Keratinocyte (primary cell): ENCODE data around the gene SDF2L1. TPM values are rescaled to one million over a fixed set of nuclear protein-coding genes. Genes with fewer than 3 reads are reported as not detected.

Source experiments
- DNase-seq: peaks from one replicate; pipeline ENCODE4 v3.0.0-alpha.2; 2011; ENCODE audit warnings: low read depth, missing footprints, low spot score
- FAIRE-seq: peaks from 2 replicates; lab custom pipeline; 2011; peaks lifted over from hg19 to GRCh38; lab: Jason Lieb, UNC
- H2AFZ ChIP-seq: 2 replicates; pipeline ENCODE4 v1.6.0; 2012; ENCODE audit warnings: low read length, control low read depth, inconsistent platforms; ENCODE audit not compliant: control insufficient read depth
- H3K27ac ChIP-seq: 2 replicates; pipeline ENCODE4 v1.5.1; 2011; ENCODE audit warnings: low read length; ENCODE audit not compliant: control insufficient read depth, insufficient read depth
- H3K27me3 ChIP-seq: 3 replicates; pipeline ENCODE4 v1.6.0; 2011; ENCODE audit warnings: low read length; ENCODE audit not compliant: control insufficient read depth, insufficient read depth; ENCODE audit errors: extremely low read depth
- H3K36me3 ChIP-seq, 2 experiments: 2 replicates in 1 of 2; 3 replicates in 1 of 2; pipeline ENCODE4 v1.5.1; 2011; ENCODE audit warnings: low read length in 2 of 2, mild to moderate bottlenecking in 1 of 2; ENCODE audit not compliant: control insufficient read depth in 2 of 2, insufficient read depth in 2 of 2; ENCODE audit errors: extremely low read depth in 1 of 2
- H3K4me1 ChIP-seq: 3 replicates; pipeline ENCODE4 v1.5.1; 2011; ENCODE audit warnings: low read length; ENCODE audit not compliant: control insufficient read depth, insufficient read depth; ENCODE audit errors: extremely low read depth
- H3K4me2 ChIP-seq: 3 replicates; pipeline ENCODE4 v1.6.0; 2011; ENCODE audit warnings: low read depth, low read length; ENCODE audit not compliant: control insufficient read depth, insufficient read depth; ENCODE audit errors: extremely low read depth
- H3K4me3 ChIP-seq, 3 experiments: fragments of 200-600 bp in 1 of 3; sonication (generic) in 1 of 3; 2 replicates in 2 of 3; 3 replicates in 1 of 3; pipeline ENCODE4 v1.5.1; 2011 to 2016; ENCODE audit warnings: low read length in 3 of 3, mild to moderate bottlenecking in 3 of 3, control low read depth in 2 of 3, inconsistent platforms in 1 of 3, low read depth in 1 of 3, mixed read lengths in 1 of 3, mixed run types in 1 of 3, moderate library complexity in 1 of 3; ENCODE audit not compliant: control insufficient read depth in 2 of 3, insufficient read depth in 2 of 3; ENCODE audit errors: extremely low read depth in 1 of 3
- H3K79me2 ChIP-seq: 2 replicates; pipeline ENCODE4 v1.6.0; 2012; ENCODE audit warnings: low read length; ENCODE audit not compliant: control insufficient read depth, insufficient read depth
- H3K9ac ChIP-seq: 3 replicates; pipeline ENCODE4 v1.6.0; 2011; ENCODE audit warnings: low read length; ENCODE audit not compliant: control insufficient read depth, insufficient read depth; ENCODE audit errors: extremely low read depth
- H3K9me1 ChIP-seq: 3 replicates; pipeline ENCODE4 v1.6.0; 2011; ENCODE audit warnings: low read length; ENCODE audit not compliant: control insufficient read depth, insufficient read depth; ENCODE audit errors: extremely low read depth
- H3K9me3 ChIP-seq: 2 replicates; pipeline ENCODE4 v1.5.1; 2012; ENCODE audit warnings: low read depth, low read length; ENCODE audit not compliant: control insufficient read depth
- H4K20me1 ChIP-seq: 3 replicates; pipeline ENCODE4 v1.6.0; 2011; ENCODE audit warnings: low read length; ENCODE audit not compliant: control insufficient read depth, insufficient read depth; ENCODE audit errors: extremely low read depth
- EZH2 ChIP-seq: IDR thresholded peaks from one replicate; pipeline ENCODE4 v1.6.1; 2012; ENCODE audit warnings: inconsistent platforms, mild to moderate bottlenecking, low read length, moderate library complexity
- dilution Hi-C: fragments of 300-500 bp; cut with MboI; formaldehyde crosslinking; loops from one replicate; pipeline ENCODE4 v1.7.0; 2020; ENCODE audit warnings: low sequenced_read_pairs; ENCODE audit not compliant: extremely low pct_ligation_motif_present
- polyA plus RNA-seq, 5 experiments: library from polyadenylated mRNA; depleted of rRNA in 3 of 5; stranded (reverse) in 3 of 5; stranded (forward) in 1 of 5; unstranded in 1 of 5; fragments of >200 nt; gene quantifications; 1 replicate in 1 of 5; 2 replicates in 3 of 5; 3 replicates in 1 of 5; pipeline versions ENCODE4 v1.2.1 to v1.2.3, GENCODE V29; 2011 to 2012; ENCODE audit warnings: missing spikeins in 2 of 5, low read depth in 1 of 5, low replicate concordance in 1 of 5
- TF ChIP-seq, protein P1 (sequence below), 3 experiments: IDR thresholded peaks in 1 of 3; conservative IDR thresholded peaks in 1 of 3; optimal IDR thresholded peaks in 1 of 3; 2 replicates in 2 of 3; 3 replicates in 1 of 3; pipeline versions ENCODE3 to v1.5.1; 2011; ENCODE audit warnings: low read length in 3 of 3, mild to moderate bottlenecking in 3 of 3, moderate library complexity in 2 of 3, control low read depth in 1 of 3, inconsistent platforms in 1 of 3; ENCODE audit not compliant: insufficient read depth in 2 of 3; ENCODE audit errors: extremely low read depth in 1 of 3

Gene SDF2L1
- polyA plus RNA-seq, 1 donor (not counting 4 experiments of a cell fraction or from before 2014, with no cell fraction given) = 25.6 TPM

DNA sequence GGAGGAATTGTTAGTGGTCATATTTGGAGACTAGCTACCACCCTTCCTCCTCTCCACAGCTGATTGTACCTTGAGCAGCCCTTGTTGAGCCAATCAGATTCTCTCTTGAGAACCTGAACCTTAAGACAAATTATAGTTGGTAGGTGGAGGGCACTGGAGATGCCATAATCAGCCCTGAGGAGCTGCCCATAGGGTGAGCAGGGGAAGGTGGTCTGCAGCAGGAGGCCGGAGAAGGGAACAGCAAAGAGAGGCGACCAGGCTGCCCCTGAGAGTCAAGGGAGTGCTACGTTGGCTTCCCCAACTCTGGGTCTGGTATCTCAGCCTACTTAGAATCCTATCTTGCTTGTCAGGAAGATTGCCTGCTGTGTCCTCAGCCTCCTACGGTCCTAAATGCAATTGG is 2.7 kb upstream of the SDF2L1 start:
- H3K36me3 ChIP-seq = peaks cover 0 to 6% of the 10 kb centered on the region in 2 experiments
- dilution Hi-C loops = no loop called here
- FAIRE-seq = no peak

DNA sequence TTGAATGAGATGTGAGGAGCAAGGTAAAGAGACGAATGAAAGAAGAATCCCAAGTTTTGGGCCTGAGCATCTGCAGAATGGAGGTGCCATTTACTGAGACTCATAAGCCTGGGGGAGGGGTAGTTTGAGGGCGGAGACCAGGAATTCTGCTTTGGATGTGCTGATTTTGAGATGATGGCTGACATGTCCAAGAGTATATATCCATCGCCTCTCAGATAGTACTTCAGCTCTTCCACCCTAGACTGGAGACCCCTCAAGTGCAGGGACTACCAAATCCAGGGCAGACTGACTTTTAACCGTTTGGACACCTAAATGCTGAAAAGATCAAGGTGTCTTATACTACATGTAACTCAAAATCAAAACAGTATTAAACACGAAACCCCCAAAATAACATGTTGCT is 1.3 kb upstream of the SDF2L1 start:
- H2AFZ ChIP-seq = no peak overlapping the region
- H3K79me2 ChIP-seq = peaks cover 18% of the 10 kb centered on the region
- H3K9ac ChIP-seq = no peak overlapping the region
- FAIRE-seq = no peak
- peaks cover 0 to 6% of the 10 kb centered on the region in 2 experiments for H3K36me3 ChIP-seq
- peaks cover 7% of the 10 kb centered on the region for H4K20me1 ChIP-seq
- no peak for DNase-seq
- no peaks in the 10 kb centered on the region for H3K27me3 ChIP-seq
- H3K9me1 ChIP-seq = no peaks in the 10 kb centered on the region
- H3K9me3 ChIP-seq = no peaks in the 10 kb centered on the region
- H3K4me2 ChIP-seq = peak overlapping the region; percentile 99
- H3K4me1 ChIP-seq = peaks cover 17% of the 10 kb centered on the region
- H3K4me3 ChIP-seq = no peak overlapping the region
- H3K27ac ChIP-seq = no peak overlapping the region
- no peak for TF ChIP-seq EZH2
- TF ChIP-seq, protein P1, sequence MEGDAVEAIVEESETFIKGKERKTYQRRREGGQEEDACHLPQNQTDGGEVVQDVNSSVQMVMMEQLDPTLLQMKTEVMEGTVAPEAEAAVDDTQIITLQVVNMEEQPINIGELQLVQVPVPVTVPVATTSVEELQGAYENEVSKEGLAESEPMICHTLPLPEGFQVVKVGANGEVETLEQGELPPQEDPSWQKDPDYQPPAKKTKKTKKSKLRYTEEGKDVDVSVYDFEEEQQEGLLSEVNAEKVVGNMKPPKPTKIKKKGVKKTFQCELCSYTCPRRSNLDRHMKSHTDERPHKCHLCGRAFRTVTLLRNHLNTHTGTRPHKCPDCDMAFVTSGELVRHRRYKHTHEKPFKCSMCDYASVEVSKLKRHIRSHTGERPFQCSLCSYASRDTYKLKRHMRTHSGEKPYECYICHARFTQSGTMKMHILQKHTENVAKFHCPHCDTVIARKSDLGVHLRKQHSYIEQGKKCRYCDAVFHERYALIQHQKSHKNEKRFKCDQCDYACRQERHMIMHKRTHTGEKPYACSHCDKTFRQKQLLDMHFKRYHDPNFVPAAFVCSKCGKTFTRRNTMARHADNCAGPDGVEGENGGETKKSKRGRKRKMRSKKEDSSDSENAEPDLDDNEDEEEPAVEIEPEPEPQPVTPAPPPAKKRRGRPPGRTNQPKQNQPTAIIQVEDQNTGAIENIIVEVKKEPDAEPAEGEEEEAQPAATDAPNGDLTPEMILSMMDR (optimal IDR thresholded peaks at IDR 0.05 in 1 of 3, IDR thresholded peaks at IDR 0.05 in 1 of 3, conservative IDR thresholded peaks at IDR 0.05 in 1 of 3; ENCODE audit: extremely low read depth in 1 of 3, insufficient read depth in 2 of 3, low read length in 3 of 3) = no peak
- dilution Hi-C loops = no loop called here

More for the DNA sequence above, 2.7 kb upstream of the SDF2L1 start:
- H3K79me2 ChIP-seq = peaks cover 18% of the 10 kb centered on the region
- H3K27me3 ChIP-seq = no peaks in the 10 kb centered on the region
- H3K4me1 ChIP-seq = peaks cover 17% of the 10 kb centered on the region
- H4K20me1 ChIP-seq = peaks cover 7% of the 10 kb centered on the region
- no peak overlapping the region for H3K27ac ChIP-seq
- no peak overlapping the region for H3K4me2 ChIP-seq
- H3K4me3 ChIP-seq = no peak overlapping the region
- no peak for DNase-seq
- no peaks in the 10 kb centered on the region for H3K9me1 ChIP-seq
- TF ChIP-seq, protein P1 (optimal IDR thresholded peaks at IDR 0.05 in 1 of 3, IDR thresholded peaks at IDR 0.05 in 1 of 3, conservative IDR thresholded peaks at IDR 0.05 in 1 of 3; ENCODE audit: extremely low read depth in 1 of 3, insufficient read depth in 2 of 3, low read length in 3 of 3) = no peak
- TF ChIP-seq EZH2 = no peak
- H3K9me3 ChIP-seq = no peaks in the 10 kb centered on the region
- no peak overlapping the region for H3K9ac ChIP-seq
- no peak overlapping the region for H2AFZ ChIP-seq
